HG02763 (cell line): ENCODE data around the gene RIPOR3.
"Not testable (repeated sequence)": the region's sequence is repeated elsewhere in the genome, so short reads cannot be mapped to it uniquely, and the experiment has no call there.

Experiments used
- ATAC-seq: cut with Tn5 transposase; IDR thresholded peaks from one replicate; pipeline ENCODE4 v1.9.1; 2021; ENCODE audit warnings: mild to moderate bottlenecking, moderate library complexity; ENCODE audit not compliant: unreplicated experiment

The RIPOR3 gene

GRCh38 chr20:50708845-50709635, 17.7 kb upstream of the RIPOR3 start:
- ATAC-seq: no peak

GRCh38 chr20:50704971-50705370, 13.6 kb upstream of the RIPOR3 start:
- ATAC-seq: no peak

GRCh38 chr20:50704514-50704913, 13.2 kb upstream of the RIPOR3 start:
- ATAC-seq: no peak

GRCh38 chr20:50703651-50704438, 12.5 kb upstream of the RIPOR3 start:
- not testable (repeated sequence) for ATAC-seq

- no peak for ATAC-seq
Measured at GRCh38 chr20:50701041-50701963, 10.0 kb upstream of the RIPOR3 start.

GRCh38 chr20:50699688-50700087, 8.3 kb upstream of the RIPOR3 start:
- ATAC-seq: no peak

- ATAC-seq: not testable (repeated sequence)
Measured at GRCh38 chr20:50698255-50698654, 6.9 kb upstream of the RIPOR3 start.

- no peak for ATAC-seq
Measured at GRCh38 chr20:50695135-50695872, 4.0 kb upstream of the RIPOR3 start.

- ATAC-seq: no peak
Measured at GRCh38 chr20:50694379-50695134, 3.2 kb upstream of the RIPOR3 start.

- ATAC-seq: no peak
Measured at GRCh38 chr20:50693001-50693400, 1.7 kb upstream of the RIPOR3 start.

GRCh38 chr20:50692552-50692933, 1.2 kb upstream of the RIPOR3 start:
- ATAC-seq: no peak

GRCh38 chr20:50691573-50692551, 520 bp upstream of the RIPOR3 start:
- ATAC-seq: no peak

GRCh38 chr20:50689864-50690649, 1.3 kb downstream of the RIPOR3 start:
- no peak for ATAC-seq

- ATAC-seq: no peak
Measured at GRCh38 chr20:50688256-50688975, 2.9 kb downstream of the RIPOR3 start.

GRCh38 chr20:50686821-50687220, 4.5 kb downstream of the RIPOR3 start:
- ATAC-seq: no peak

GRCh38 chr20:50683570-50683969, 7.8 kb downstream of the RIPOR3 start:
- ATAC-seq: no peak

GRCh38 chr20:50682947-50683530, 8.3 kb downstream of the RIPOR3 start:
- ATAC-seq: no peak
